Activated B cell treated with CpG ODN at 0.5 μM for 24 hours (primary cell): Measurements from ENCODE around the gene SLC43A3. TPM values are rescaled to one million over a fixed set of nuclear protein-coding genes. Genes with fewer than 3 reads are reported as not detected.
"Not testable (repeated sequence)": the region's sequence is repeated elsewhere in the genome, so short reads cannot be mapped to it uniquely, and the experiment has no call there.

ENCODE experiments used
- ATAC-seq: fragments of 200-7000 bp; cut with Tn5 transposase; one replicate; pipeline ENCODE4 v1.10.0; 2021; ENCODE audit warnings: low read depth, mild to moderate bottlenecking, moderate library complexity
- CTCF ChIA-PET: fragments of 350-600 bp; sonication (Branson Sonifier 250); formaldehyde crosslinking; loops from one replicate; lab custom pipeline; 2021; ENCODE audit warnings: antibody characterized with exemption; lab: Charles Lee
- POLR2A ChIA-PET: fragments of 350-600 bp; sonication (Branson Sonifier 250); formaldehyde crosslinking; loops from one replicate; lab custom pipeline; 2021; ENCODE audit warnings: antibody characterized with exemption; lab: Charles Lee
- DNase-seq: peaks from one replicate; pipeline ENCODE4 v3.0.0; 2022
- H3K27ac Mint-ChIP-seq: one replicate; pipeline ENCODE4 v1.8.0; 2020; ENCODE audit warnings: mixed read lengths
- H3K27me3 Mint-ChIP-seq: one replicate; pipeline ENCODE4 v1.8.0; 2021; ENCODE audit warnings: mixed read lengths
- H3K36me3 Mint-ChIP-seq: one replicate; pipeline ENCODE4 v1.8.0; 2021; ENCODE audit warnings: low read depth, mixed read lengths
- H3K4me1 Mint-ChIP-seq: one replicate; pipeline ENCODE4 v1.8.0; 2021; ENCODE audit warnings: mixed read lengths
- H3K4me3 Mint-ChIP-seq: one replicate; pipeline ENCODE4 v1.8.0; 2020; ENCODE audit warnings: mild to moderate bottlenecking, mixed read lengths
- H3K9me3 Mint-ChIP-seq: one replicate; pipeline ENCODE4 v1.8.0; 2020; ENCODE audit warnings: mixed read lengths
- intact Hi-C: fragments of 100-400 bp; cut with micrococcal nuclease; formaldehyde crosslinking; loops from one replicate; pipeline ENCODE4 v1.15.1; 2024
- total RNA-seq: library from RNA; stranded (reverse); gene quantifications from 2 replicates; pipeline ENCODE4 v1.2.3, GENCODE V29; 2022
- TF ChIP-seq, protein P1 (sequence below): fragments of 200-600 bp; IDR thresholded peaks from one replicate; pipeline ENCODE4 v1.8.0; 2022; ENCODE audit warnings: antibody characterized with exemption, mild to moderate bottlenecking

The SLC43A3 gene
- total RNA-seq, 1 donor from 2014 or later = 237 TPM

DNA sequence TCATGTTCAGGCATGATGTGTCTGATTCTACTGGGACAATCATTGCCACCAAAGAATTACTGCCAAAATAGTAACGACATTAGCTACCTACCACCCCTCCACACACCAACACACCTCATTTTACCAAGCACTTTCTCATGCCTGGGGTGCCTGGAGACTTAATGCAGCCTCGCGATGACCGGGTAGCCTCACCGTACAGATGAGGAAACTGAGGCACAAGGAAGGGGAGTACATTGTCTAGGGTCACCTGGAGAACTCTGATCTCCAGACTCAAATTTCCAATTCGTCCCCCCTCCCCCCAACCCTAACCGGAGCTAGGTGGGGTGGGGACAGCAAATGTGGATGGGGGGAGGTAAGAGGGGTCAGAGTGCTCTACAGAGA, 30.7 kb upstream of the SLC43A3 start:
- Mint-ChIP-seq H3K9me3 (no peaks in the 10 kb centered on the region), H3K27me3 (peaks cover 28% of the 10 kb centered on the region), H3K36me3 (no peaks in the 10 kb centered on the region), H3K4me3 (peak overlapping the region; percentile 70), H3K27ac (no peak overlapping the region), H3K4me1 (peaks cover 28% of the 10 kb centered on the region)
- DNase-seq (no peak), ATAC-seq (peak; percentile 29)
- ChIA-PET POLR2A (interaction anchor here (0.6 to 2.7 kb wide), 14 partner anchors 20 to 1111 kb away, joined by 3 to 22 read pairs (median 4); partner anchors contain the start of gene TIMM10), CTCF (interaction anchor here (0.6 to 7.2 kb wide), 35 partner anchors 12 to 342 kb away, joined by 3 to 224 read pairs (median 7); partner anchors contain the start of genes MED19, SLC43A1, SMTNL1 and TIMM10)
- intact Hi-C loops = loop anchor here (1.0 kb wide), 10 partner anchors 19 to 184 kb away; partner anchors contain the start of gene SLC43A3
- TF ChIP-seq, protein P1, sequence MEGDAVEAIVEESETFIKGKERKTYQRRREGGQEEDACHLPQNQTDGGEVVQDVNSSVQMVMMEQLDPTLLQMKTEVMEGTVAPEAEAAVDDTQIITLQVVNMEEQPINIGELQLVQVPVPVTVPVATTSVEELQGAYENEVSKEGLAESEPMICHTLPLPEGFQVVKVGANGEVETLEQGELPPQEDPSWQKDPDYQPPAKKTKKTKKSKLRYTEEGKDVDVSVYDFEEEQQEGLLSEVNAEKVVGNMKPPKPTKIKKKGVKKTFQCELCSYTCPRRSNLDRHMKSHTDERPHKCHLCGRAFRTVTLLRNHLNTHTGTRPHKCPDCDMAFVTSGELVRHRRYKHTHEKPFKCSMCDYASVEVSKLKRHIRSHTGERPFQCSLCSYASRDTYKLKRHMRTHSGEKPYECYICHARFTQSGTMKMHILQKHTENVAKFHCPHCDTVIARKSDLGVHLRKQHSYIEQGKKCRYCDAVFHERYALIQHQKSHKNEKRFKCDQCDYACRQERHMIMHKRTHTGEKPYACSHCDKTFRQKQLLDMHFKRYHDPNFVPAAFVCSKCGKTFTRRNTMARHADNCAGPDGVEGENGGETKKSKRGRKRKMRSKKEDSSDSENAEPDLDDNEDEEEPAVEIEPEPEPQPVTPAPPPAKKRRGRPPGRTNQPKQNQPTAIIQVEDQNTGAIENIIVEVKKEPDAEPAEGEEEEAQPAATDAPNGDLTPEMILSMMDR = no peak

DNA sequence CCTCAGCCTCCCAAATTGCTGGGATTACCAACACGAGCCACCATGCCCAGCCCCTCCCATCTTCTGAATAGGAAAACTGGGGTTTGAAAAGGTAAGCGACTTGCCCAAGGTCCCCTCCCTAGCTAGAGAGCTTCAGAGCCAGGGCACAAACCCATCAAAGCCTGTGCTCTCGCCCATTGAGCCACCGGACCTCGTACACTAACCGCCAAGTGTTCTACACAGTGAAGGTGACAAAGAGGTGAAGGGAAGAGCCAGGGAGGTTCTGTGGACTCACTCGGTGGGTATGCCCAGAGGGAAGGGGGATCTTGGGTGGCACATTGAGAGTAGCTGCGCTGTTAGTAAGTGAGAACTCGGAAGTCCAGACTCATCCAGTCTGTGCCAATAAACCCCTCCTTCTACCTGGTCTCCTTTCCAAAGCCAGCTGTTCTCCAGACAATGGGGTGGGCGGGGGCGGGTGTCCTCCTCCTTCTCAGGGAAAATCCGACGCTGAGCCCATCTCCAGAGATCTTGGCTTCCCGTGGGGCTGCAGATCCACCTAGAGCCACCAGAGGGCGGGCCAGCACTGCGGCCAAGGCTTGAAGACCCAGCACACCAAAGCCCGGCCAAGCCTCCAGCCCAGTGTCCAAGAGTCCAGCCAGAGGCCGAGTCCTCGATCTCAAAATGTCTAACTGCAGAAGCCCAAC, 30.2 kb upstream of the SLC43A3 start:
- ChIA-PET CTCF (interaction anchor here (0.8 to 7.2 kb wide), 33 partner anchors 12 to 343 kb away, joined by 3 to 224 read pairs (median 7); partner anchors contain the start of genes MED19, SLC43A1, SMTNL1 and TIMM10), POLR2A (interaction anchor here (0.6 to 2.7 kb wide), 14 partner anchors 20 to 1111 kb away, joined by 3 to 22 read pairs (median 4); partner anchors contain the start of genes PRG3 and TIMM10)
- TF ChIP-seq, protein P1 = peak; percentile 93
- no peaks in the 10 kb centered on the region for H3K36me3 Mint-ChIP-seq
- peak overlapping the region; percentile 70 for H3K4me3 Mint-ChIP-seq
- intact Hi-C loops = loop anchor here (1.0 kb wide), 10 partner anchors 19 to 184 kb away; partner anchors contain the start of gene SLC43A3
- H3K9me3 Mint-ChIP-seq = no peaks in the 10 kb centered on the region
- DNase-seq (peak; percentile 76), ATAC-seq (peak; percentile 76)
- peaks cover 28% of the 10 kb centered on the region for H3K4me1 Mint-ChIP-seq
- H3K27me3 Mint-ChIP-seq = peaks cover 28% of the 10 kb centered on the region
- H3K27ac Mint-ChIP-seq = no peak overlapping the region

DNA sequence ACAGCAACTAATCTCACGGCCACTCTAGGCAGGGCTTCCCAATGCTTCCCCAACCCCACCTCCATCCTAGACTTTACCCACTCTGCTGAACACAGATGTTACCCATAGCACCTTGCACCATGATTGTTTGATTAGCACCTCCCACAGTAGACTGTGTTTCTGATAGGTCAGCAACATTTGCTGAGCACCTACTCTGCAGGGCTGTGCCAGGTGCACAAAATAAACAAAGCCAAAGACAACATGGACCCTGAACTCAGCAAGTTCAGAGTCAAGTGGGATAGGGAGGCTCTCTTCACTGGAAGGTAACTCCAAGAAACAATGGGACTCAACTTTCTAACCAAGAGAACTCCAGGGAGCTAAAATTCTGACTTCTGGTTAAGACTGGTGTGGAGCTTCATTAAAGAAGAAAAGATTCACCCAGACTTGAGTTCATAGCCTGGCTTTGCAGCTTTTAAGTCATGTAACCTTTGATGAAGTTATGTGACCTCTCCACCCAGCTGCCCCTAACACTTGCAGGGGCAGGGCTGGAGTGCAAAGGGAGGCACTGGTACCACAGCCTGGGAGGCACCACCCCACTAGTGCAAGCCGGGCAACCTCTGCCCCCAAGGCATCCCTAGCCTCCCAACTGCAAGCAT, 26.7 kb upstream of the SLC43A3 start:
- no peak for DNase-seq
- no peak for ATAC-seq
- H3K27ac Mint-ChIP-seq = no peak overlapping the region
- CTCF ChIA-PET = interaction anchor here (1.3 kb wide), 1 partner anchor 73 kb away, joined by 8 read pairs; no protein-coding TSS in a partner anchor
- H3K9me3 Mint-ChIP-seq = no peaks in the 10 kb centered on the region
- peaks cover 20% of the 10 kb centered on the region for H3K27me3 Mint-ChIP-seq
- no peaks in the 10 kb centered on the region for H3K36me3 Mint-ChIP-seq
- TF ChIP-seq, protein P1 = no peak
- peaks cover 12% of the 10 kb centered on the region for H3K4me1 Mint-ChIP-seq
- no peak overlapping the region for H3K4me3 Mint-ChIP-seq
- intact Hi-C loops = no loop called here
- POLR2A ChIA-PET = interaction anchor here (0.6 kb wide), 1 partner anchor 29 kb away, joined by 4 read pairs; no protein-coding TSS in a partner anchor

DNA sequence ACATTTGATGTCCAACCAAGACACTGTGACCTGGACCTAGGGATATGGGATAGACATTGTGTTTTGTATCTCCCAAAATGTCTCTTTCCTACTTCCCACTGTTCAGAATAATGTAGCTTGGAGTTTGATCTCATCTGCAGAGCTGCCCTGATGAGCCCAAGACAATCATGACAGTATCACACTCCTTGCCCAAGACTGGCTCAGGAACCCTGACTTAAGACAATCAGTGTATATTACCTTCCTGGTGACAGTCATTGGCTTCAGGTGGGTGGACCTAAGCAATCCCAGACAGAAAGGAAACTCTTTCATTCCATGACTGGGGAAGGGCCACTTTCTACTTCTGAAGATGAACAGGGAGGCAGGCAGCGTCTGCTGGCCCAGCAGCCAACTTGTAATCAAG, 19.1 kb upstream of the SLC43A3 start:
- ATAC-seq (no peak), DNase-seq (no peak)
- intact Hi-C loops = no loop called here
- H3K9me3 Mint-ChIP-seq = no peaks in the 10 kb centered on the region
- no peak overlapping the region for H3K4me3 Mint-ChIP-seq
- ChIA-PET CTCF (no interaction called here), POLR2A (no interaction called here)
- H3K27me3 Mint-ChIP-seq = peaks cover 19% of the 10 kb centered on the region
- TF ChIP-seq, protein P1 = no peak
- H3K36me3 Mint-ChIP-seq = no peaks in the 10 kb centered on the region
- H3K27ac Mint-ChIP-seq = no peak overlapping the region
- no peaks in the 10 kb centered on the region for H3K4me1 Mint-ChIP-seq

DNA sequence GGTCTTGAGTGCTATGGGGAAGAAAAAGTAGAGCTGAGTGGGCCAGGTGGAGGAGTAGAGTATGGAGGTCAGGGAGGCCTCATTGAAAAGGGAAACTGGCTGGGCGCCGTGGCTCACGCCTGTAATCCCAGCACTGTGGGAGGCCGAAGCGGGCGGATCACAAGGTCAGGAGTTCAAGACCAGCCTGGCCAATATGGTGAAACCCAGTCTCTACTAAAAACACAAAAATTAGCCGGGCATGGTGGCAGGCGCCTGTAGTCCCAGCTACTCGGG, 18.1 kb upstream of the SLC43A3 start:
- not testable (repeated sequence) for H3K9me3 Mint-ChIP-seq
- H3K27me3 Mint-ChIP-seq = peaks cover 17% of the 10 kb centered on the region

More for the DNA sequence above, 18.1 kb upstream of the SLC43A3 start:
- DNase-seq, CTCF ChIA-PET, H3K4me3 Mint-ChIP-seq, H3K27ac Mint-ChIP-seq, H3K36me3 Mint-ChIP-seq, POLR2A ChIA-PET, ATAC-seq, intact Hi-C loops, H3K4me1 Mint-ChIP-seq: not testable (repeated sequence)
